Stomach (tissue), 4 donors: ENCODE measurements around the gene SOX3.

Source experiments
- CTCF ChIP-seq, 7 experiments: fragments of 450-650 bp in 4 of 7; fragments of 200-600 bp in 3 of 7; sonication (generic) in 3 of 7; IDR thresholded peaks; one replicate each; pipeline ENCODE4 v1.5.1; 2016 to 2019; ENCODE audit warnings: antibody characterized with exemption in 7 of 7, control low read depth in 2 of 7, mild to moderate bottlenecking in 1 of 7
- POLR2A ChIP-seq, 4 donors: fragments of 450-650 bp; IDR thresholded peaks; one replicate each; pipeline ENCODE4 v1.6.1; 2016; ENCODE audit warnings: antibody characterized with exemption in 4 of 4, control low read depth in 2 of 4, mild to moderate bottlenecking in 1 of 4, moderate library complexity in 1 of 4

DNA sequence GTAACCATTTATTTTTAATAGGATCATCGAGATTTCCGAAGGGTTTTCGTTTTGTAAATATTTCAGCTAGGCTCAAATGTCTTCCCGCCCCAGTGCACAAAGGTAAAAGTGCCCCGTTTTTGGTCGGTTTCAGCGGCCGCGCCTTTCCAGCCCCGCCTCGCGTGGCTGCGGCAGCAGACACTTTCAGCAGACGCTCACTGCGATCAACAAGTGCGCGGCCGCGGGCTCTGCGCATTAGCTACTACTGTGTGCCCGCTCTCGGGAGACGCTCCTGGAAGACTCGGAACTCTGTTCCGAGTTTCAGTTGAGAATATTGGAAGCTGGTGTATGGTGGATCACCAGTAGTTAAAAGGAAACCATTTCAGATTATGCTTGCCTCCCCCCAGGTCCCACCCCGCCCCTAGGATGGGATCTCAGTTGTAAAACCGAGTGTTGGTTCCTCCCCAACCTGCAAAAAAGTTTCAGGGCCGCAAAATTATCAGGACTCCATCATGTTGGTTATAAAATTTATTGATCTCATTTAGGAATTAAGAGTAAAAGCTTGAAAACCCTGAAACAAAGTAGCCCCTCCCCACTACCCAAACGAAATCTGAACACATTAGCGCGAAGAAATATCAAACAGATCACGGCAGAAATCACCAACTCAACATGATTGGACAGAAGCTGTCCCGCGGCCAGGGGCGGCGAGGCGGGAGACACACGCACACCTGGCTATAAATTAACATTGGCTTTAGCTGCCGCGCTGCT lies 2.2 kb downstream of the SOX3 start:
- TF ChIP-seq CTCF (IDR thresholded peaks at IDR 0.05) (no peak), POLR2A (IDR thresholded peaks at IDR 0.05) (no peak)
